Vagina (tissue), 2 donors: ENCODE data around the gene KIF26A.

ENCODE experiments used
- POLR2A ChIP-seq, 2 donors: fragments of 450-650 bp; IDR thresholded peaks; one replicate each; pipeline ENCODE4 v1.6.1; 2017; ENCODE audit warnings: antibody characterized with exemption in 2 of 2, mild to moderate bottlenecking in 2 of 2, moderate library complexity in 2 of 2
- TF ChIP-seq, protein P1 (sequence below), 3 experiments: fragments of 450-650 bp in 2 of 3; fragments of 200-600 bp in 1 of 3; sonication (generic) in 1 of 3; IDR thresholded peaks; one replicate each; pipeline ENCODE4 v1.5.1; 2017 to 2019; ENCODE audit warnings: antibody characterized with exemption in 3 of 3, mild to moderate bottlenecking in 2 of 3, moderate library complexity in 2 of 3

DNA sequence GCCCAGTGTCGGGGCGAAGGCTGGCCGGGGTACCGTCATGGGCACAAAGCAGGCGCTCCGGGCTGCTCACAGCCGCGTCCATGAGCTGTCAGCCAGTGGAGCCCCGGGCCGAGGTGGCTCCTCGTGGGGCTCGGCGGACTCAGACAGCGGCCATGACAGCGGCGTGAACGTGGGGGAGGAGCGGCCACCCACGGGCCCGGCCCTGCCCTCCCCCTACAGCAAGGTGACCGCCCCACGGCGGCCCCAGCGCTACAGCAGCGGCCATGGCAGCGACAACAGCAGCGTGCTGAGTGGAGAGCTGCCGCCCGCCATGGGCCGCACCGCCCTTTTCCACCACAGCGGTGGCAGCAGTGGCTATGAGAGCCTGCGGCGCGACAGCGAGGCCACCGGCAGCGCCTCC, 39.0 kb downstream of the KIF26A start:
- TF ChIP-seq, protein P1, sequence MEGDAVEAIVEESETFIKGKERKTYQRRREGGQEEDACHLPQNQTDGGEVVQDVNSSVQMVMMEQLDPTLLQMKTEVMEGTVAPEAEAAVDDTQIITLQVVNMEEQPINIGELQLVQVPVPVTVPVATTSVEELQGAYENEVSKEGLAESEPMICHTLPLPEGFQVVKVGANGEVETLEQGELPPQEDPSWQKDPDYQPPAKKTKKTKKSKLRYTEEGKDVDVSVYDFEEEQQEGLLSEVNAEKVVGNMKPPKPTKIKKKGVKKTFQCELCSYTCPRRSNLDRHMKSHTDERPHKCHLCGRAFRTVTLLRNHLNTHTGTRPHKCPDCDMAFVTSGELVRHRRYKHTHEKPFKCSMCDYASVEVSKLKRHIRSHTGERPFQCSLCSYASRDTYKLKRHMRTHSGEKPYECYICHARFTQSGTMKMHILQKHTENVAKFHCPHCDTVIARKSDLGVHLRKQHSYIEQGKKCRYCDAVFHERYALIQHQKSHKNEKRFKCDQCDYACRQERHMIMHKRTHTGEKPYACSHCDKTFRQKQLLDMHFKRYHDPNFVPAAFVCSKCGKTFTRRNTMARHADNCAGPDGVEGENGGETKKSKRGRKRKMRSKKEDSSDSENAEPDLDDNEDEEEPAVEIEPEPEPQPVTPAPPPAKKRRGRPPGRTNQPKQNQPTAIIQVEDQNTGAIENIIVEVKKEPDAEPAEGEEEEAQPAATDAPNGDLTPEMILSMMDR (IDR thresholded peaks at IDR 0.05) = no peak
- TF ChIP-seq POLR2A (IDR thresholded peaks at IDR 0.05) = no peak
